Activated T-cell treated with anti-CD3 and anti-CD28 coated beads, Interleukin-2, amount 50 U/mL, for 4 hours (primary cell): ENCODE data around the gene IL1A. TPM values are rescaled to one million over a fixed set of nuclear protein-coding genes. Genes with fewer than 3 reads are reported as not detected.

Experiments used
- ATAC-seq, 2 donors: fragments of 200-7000 bp; cut with Tn5 transposase; one replicate each; pipeline ENCODE4 v1.10.0; 2021
- DNase-seq: peaks from one replicate; pipeline ENCODE4 v3.0.0-alpha.2; 2020
- H3K27me3 Mint-ChIP-seq: one replicate; pipeline ENCODE4 v1.8.0; 2021; ENCODE audit warnings: low read depth, mixed read lengths
- H3K36me3 Mint-ChIP-seq: one replicate; pipeline ENCODE4 v1.8.0; 2022; ENCODE audit warnings: mixed read lengths; ENCODE audit not compliant: insufficient read depth
- H3K4me1 Mint-ChIP-seq: one replicate; pipeline ENCODE4 v1.8.0; 2021; ENCODE audit warnings: low read depth, mixed read lengths
- H3K4me3 Mint-ChIP-seq: one replicate; pipeline ENCODE4 v1.8.0; 2021; ENCODE audit warnings: mild to moderate bottlenecking, moderate library complexity, mixed read lengths
- H3K9me3 Mint-ChIP-seq: one replicate; pipeline ENCODE4 v1.8.0; 2021; ENCODE audit warnings: mixed read lengths
- total RNA-seq, 3 donors: library from RNA; stranded (reverse); gene quantifications; one replicate each; pipeline ENCODE4 v1.2.1, GENCODE V29; 2021

The IL1A gene
- total RNA-seq, 3 donors from 2014 or later: 2.0 to 4.3 (median 3.8) TPM

- DNase-seq (no peak), ATAC-seq (no peak)
- no peaks in the 10 kb centered on the region for H3K36me3 Mint-ChIP-seq
- no peaks in the 10 kb centered on the region for H3K9me3 Mint-ChIP-seq
- H3K27me3 Mint-ChIP-seq: peaks cover 4% of the 10 kb centered on the region
- no peak overlapping the region for H3K4me3 Mint-ChIP-seq
- peaks cover 5% of the 10 kb centered on the region for H3K4me1 Mint-ChIP-seq
Measured at GRCh38 chr2:112725545-112726457, 58.5 kb downstream of the IL1A start.

- no peak overlapping the region for H3K4me3 Mint-ChIP-seq
- DNase-seq (no peak), ATAC-seq (no peak)
Measured at GRCh38 chr2:112724591-112725525, 59.4 kb downstream of the IL1A start.

GRCh38 chr2:112723995-112724394 is 60.3 kb downstream of the IL1A start:
- Mint-ChIP-seq H3K4me3 (no peak overlapping the region), H3K27me3 (peaks cover 4% of the 10 kb centered on the region), H3K9me3 (no peaks in the 10 kb centered on the region), H3K4me1 (peaks cover 5% of the 10 kb centered on the region), H3K36me3 (no peaks in the 10 kb centered on the region)
- ATAC-seq (no peak), DNase-seq (no peak)

More at GRCh38 chr2:112724591-112725525, 59.4 kb downstream of the IL1A start:
- no peaks in the 10 kb centered on the region for H3K9me3 Mint-ChIP-seq
- H3K4me1 Mint-ChIP-seq: peaks cover 5% of the 10 kb centered on the region
- peaks cover 4% of the 10 kb centered on the region for H3K27me3 Mint-ChIP-seq
- H3K36me3 Mint-ChIP-seq: no peaks in the 10 kb centered on the region

Other genes with a start within 250 kb of the IL1A start
- 100 to 1,000 TPM in 1 of 3 donors, 10 to 100 TPM in 2; 79.8 to 104 (median 89.8) TPM for gene POLR1B, start 242.0 kb downstream of the IL1A start, total RNA-seq
- 10 to 100 TPM; 35.2 to 45.9 (median 45.4) TPM for gene CHCHD5, start 199.9 kb downstream of the IL1A start, total RNA-seq
- gene SLC20A1, start 138.6 kb downstream of the IL1A start, total RNA-seq: 10 to 100 TPM; 68.2 to 79.7 (median 71.6) TPM
- not detected for gene NT5DC4, start 63.5 kb downstream of the IL1A start, total RNA-seq
- 1 to 10 TPM; 2.7 to 4.1 (median 3.2) TPM for gene CKAP2L, start 19.9 kb downstream of the IL1A start, total RNA-seq
- gene IL1B, start 52.3 kb upstream of the IL1A start, total RNA-seq: 1 to 10 TPM in 2 of 3 donors, under 1 TPM in 1; 0.42 to 1.6 (median 1.3) TPM
- not detected for gene IL37, start 126.7 kb upstream of the IL1A start, total RNA-seq
- not detected for gene IL36G, start 193.5 kb upstream of the IL1A start, total RNA-seq
- not detected for gene IL36A, start 221.0 kb upstream of the IL1A start, total RNA-seq